ENCODE results near the gene FGFR3.

Gene FGFR3

DNA sequence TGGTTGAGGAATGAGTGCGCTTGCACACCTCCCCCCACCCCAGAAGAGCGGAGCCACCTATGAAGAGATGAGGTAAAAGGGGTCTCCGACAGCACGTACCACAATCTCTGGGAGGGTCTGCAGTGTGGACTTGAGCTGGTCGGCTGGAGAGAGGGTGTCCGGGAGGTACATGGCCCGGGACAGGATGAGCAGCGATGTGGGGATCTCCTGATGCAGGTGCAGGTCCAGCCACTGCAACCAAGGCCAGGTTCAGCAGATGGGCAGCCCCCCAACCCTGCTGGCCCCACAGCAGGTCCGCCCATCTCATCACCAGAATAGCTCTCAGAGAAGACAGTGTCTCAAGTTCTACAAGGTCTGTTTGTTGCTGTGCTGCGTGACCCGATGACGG lies 30.4 kb downstream of the FGFR3 start:
- TF ChIP-seq, protein P1, sequence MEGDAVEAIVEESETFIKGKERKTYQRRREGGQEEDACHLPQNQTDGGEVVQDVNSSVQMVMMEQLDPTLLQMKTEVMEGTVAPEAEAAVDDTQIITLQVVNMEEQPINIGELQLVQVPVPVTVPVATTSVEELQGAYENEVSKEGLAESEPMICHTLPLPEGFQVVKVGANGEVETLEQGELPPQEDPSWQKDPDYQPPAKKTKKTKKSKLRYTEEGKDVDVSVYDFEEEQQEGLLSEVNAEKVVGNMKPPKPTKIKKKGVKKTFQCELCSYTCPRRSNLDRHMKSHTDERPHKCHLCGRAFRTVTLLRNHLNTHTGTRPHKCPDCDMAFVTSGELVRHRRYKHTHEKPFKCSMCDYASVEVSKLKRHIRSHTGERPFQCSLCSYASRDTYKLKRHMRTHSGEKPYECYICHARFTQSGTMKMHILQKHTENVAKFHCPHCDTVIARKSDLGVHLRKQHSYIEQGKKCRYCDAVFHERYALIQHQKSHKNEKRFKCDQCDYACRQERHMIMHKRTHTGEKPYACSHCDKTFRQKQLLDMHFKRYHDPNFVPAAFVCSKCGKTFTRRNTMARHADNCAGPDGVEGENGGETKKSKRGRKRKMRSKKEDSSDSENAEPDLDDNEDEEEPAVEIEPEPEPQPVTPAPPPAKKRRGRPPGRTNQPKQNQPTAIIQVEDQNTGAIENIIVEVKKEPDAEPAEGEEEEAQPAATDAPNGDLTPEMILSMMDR (IDR thresholded peaks at IDR 0.05), result no peak

DNA sequence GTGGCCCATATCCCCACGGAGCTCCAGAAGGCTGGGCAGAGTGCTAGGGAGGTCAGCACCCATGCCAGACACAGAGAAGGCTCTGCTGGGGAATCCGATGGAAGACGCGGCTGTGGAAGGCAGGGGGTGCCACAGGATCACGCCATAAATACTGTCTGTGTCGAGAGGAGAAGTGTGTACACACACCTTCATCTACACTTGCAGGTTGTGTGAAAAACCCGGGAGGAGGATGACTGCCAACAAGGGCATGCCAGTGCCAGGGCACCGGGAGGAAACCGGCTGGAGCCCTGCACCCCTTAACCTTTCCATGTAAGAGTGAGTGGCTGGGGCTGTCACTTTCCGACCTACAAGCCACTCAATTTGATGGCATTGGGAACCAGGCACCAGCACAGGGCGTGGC lies 31.7 kb downstream of the FGFR3 start:
- TF ChIP-seq, protein P1 (IDR thresholded peaks at IDR 0.05), result no peak

DNA sequence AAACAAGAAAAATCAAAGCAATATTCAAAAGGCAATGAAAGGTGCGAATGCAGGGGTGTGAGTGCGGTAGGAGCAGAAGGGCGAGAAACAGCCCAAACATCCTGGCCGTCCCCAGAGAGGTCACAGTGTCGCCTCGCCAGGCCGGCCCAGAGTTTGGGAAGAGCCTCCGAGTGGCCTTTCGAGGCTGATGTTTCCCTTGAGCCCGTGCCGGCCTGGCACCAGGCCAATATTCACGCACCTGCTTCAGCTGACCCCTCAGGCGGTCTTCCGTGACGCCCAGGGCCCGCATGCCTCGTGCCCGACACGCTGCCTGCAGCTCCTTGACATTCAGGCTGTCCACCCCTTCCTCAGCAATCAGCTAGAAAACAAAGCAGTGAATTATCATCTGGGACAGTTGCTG lies 32.2 kb downstream of the FGFR3 start:
- TF ChIP-seq, protein P1 (IDR thresholded peaks at IDR 0.05), result no peak

DNA sequence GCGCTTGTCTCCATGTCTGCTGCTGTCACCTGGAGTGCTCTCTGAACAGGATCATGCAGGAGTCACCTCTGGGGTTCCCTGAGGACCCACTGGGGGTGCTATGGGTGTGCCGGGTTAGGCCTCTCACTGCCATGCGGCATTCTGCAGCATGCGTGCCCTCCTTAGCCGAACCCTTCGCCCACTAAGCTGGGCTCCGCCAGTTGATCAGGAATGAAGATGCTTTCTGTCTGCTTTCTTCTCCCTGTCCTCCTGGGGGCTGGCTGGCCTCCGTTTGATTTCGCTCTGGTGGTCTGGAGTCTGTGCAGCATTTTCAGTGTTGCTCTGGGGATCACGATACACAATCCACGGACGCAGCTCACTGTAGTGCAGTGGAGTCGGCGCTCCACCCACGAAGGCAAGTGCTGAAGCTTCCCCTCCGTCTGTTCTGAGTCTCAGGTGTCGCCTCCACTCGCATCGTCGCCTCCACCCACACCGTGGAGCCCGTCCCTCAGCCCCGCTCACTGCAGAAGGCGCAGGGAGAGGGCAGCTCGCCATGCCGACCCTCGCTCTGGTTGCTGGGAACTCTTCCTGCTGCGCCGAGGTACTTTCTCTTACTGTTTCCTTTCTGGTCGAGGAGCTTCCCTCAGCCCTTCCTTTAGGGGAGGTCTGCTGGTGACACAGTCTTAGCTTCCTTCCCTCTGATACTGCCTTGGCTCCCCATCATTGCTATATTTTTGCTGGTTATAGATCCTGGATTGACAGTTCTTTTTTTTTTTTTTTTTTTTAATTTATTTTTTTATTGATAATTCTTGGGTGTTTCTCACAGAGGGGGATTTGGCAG lies 33.6 kb downstream of the FGFR3 start:
- TF ChIP-seq, protein P1 (IDR thresholded peaks at IDR 0.05), result no peak

DNA sequence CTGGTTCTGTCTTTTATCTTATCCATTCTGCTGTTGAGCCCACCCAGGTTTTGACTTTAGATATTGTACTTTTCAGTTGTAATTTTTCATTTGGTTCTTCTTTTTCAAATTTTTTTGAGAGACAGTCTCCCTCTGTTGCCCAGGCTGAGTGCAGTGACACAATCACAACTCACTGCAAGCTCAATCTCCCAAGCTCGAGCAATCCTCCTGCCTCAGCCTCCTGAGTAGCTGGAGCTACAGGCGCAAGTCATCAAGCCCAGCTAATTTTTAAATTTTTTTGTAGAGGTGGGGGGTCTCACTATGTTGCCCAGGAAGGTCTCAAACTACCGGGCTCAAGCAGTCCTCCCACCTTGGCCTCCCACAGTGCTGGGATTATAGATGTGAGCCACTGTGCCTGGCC lies 37.1 kb downstream of the FGFR3 start:
- TF ChIP-seq, protein P1 (IDR thresholded peaks at IDR 0.05), result no peak

DNA sequence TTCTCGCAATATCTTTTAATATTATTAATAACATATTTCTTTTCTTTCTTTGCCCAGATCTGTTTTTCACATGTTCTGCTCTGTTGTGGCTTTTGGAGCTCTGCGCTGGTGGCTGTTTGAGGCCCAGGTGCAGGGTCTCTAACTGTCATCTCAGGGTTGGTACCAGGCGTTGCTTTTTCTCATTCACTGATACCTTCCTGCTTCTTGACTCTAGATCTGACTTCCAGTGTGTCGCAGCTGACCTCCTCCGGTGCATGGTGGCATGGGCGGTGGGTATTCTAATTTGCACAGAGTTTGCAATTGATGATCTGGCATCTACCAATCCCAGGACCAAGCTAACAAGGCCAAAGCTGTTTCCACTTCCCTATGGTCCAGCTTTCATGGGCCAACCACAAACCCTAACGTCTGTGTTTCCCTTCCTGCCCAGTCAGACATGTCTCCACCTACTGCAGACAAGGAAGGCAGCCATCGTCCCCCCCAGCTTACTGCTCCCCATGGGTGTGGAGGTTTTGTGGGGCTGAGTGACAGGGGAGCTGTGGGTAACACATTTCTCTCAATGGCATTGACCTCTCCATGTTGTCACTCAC lies 37.6 kb downstream of the FGFR3 start:
- TF ChIP-seq, protein P1 (IDR thresholded peaks at IDR 0.05), result no peak

DNA sequence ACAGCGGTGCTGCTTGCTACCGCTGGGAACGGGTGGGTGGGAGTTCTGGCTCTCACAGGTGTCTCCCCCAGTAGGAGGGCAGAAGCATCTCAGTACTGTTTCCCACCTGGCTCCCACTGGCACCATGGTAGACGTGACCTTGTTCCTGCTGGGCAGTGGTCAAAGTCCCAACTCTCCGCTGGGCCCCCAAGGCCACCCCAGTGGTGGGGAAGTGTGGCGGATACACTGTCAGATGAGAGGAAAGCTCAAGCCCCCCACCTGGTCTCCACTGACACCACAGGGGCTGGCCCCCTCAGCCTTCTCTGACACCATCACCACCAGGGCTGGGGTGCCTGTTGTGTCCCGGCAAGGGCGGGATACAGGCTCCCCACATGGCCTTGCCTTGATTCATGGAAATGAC lies 38.2 kb downstream of the FGFR3 start:
- TF ChIP-seq, protein P1 (IDR thresholded peaks at IDR 0.05), result no peak

All from LNCAP (cell line).